ENCODE measurements around the gene PLCB3. TPM values are rescaled to one million over a fixed set of nuclear protein-coding genes. Genes with fewer than 3 reads are reported as not detected.
"Not testable (repeated sequence)": the region's sequence is repeated elsewhere in the genome, so short reads cannot be mapped to it uniquely, and the experiment has no call there.

The PLCB3 gene
- total RNA-seq, 2 donors from 2014 or later, result 86.9 to 108 TPM

DNA sequence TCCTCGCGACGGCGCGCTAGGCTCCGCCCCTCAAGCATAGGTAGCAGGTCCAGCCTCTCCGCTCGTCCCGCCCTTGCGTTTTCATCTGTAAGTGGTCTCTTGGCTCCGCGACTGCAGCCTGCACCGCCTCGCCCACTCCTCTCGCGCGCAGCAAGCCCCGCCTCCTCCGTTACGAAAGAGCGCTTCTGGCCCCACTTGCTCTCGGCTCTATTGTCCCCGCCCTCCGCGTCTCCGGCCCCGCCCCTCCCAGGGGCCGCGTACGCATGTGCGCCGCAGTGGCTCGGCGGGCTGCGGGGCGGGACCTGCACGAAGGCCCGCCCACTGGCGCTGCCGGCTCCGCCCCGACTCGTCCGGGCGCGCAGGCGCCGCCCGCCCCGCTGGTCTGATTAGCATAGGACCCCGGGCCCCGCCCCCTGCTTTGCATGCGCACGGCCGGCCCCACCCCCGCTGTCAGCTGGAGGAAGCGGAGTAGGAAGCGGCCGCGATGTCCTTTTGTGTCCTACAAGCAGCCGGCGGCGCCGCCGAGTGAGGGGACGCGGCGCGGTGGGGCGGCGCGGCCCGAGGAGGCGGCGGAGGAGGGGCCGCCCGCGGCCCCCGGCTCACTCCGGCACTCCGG, 53.9 kb downstream of the PLCB3 start, which contains the start of gene ESRRA:
Gene ESRRA (plus strand): TSS at position 450 of the 616 bp plus-strand sequence. CDS start 1,656 bp downstream, outside the sequence.
- Histone ChIP-seq H3K27ac (peak within 1 kb of the TSS; percentile 99), H3K4me1 (peaks cover 21% of the 10 kb centered on the region), H3K9ac (ENCODE audit: low read depth in 2 of 2, low read length in 2 of 2) (peak within 1 kb of the TSS; percentile 65 to 98), H3K4me3 (peak within 1 kb of the TSS; percentile 61), H3K36me3 (no peaks in the 10 kb centered on the region), H3K9me3 (no peaks in the 10 kb centered on the region), H3K27me3 (peaks cover 1% of the 10 kb centered on the region)
- TF ChIP-seq, protein P1, sequence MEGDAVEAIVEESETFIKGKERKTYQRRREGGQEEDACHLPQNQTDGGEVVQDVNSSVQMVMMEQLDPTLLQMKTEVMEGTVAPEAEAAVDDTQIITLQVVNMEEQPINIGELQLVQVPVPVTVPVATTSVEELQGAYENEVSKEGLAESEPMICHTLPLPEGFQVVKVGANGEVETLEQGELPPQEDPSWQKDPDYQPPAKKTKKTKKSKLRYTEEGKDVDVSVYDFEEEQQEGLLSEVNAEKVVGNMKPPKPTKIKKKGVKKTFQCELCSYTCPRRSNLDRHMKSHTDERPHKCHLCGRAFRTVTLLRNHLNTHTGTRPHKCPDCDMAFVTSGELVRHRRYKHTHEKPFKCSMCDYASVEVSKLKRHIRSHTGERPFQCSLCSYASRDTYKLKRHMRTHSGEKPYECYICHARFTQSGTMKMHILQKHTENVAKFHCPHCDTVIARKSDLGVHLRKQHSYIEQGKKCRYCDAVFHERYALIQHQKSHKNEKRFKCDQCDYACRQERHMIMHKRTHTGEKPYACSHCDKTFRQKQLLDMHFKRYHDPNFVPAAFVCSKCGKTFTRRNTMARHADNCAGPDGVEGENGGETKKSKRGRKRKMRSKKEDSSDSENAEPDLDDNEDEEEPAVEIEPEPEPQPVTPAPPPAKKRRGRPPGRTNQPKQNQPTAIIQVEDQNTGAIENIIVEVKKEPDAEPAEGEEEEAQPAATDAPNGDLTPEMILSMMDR (IDR thresholded peaks at IDR 0.05), result no peak
- peak; percentile 100 for DNase-seq
- intact Hi-C loops (cut with DNase I), result no loop called here

DNA sequence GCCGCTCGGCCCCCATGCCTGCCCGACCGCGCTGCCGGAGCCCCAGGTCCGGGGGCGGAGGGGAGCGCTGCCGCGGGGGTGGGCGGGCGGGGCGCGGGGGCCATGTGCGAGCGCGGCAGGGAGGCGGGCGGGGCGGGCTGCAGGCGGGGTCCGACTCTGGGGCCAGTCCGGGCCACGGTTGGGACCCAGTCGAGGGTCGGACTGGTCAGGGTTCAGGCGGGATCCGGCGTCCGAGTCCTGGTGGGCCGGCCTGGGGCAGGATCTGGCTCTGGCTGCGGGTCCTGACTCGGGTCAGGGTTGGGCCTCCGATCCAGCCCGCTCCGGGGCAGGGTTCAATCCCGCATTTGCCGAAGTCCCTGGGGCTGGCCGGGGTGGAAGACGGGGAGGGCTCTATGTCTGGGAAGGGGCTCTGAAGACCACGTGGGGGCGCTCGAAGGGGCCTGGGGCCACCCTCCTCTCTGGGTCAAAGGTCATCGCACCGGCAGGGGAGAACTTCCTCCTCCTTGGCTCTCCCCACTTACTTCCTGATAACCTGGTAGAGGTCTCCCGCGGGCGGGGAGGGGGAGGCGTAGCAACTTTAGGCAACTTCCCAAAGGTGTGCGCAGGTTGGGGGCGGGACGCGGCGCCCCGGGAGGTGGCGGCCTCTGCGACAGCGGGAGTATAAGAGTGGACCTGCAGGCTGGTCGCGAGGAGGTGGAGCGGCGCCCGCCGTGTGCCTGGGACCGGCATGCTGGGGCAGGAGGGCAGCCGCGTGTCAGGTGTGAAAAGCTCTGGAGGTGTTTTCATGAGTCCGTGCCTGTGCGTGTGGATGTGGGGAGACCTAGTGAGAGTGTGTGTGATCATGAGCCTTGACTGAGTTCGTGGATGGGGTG, 54.6 kb downstream of the PLCB3 start:
- peak; percentile 94 for DNase-seq
- peak overlapping the region; percentile 65 to 98 for H3K9ac ChIP-seq (ENCODE audit: low read depth in 2 of 2, low read length in 2 of 2)
- peak overlapping the region; percentile 85 for H3K27ac ChIP-seq
- H3K9me3 ChIP-seq, result no peaks in the 10 kb centered on the region
- H3K4me3 ChIP-seq, result peak overlapping the region; percentile 61
- intact Hi-C loops (cut with DNase I), result no loop called here
- TF ChIP-seq, protein P1 (IDR thresholded peaks at IDR 0.05), result peak; percentile 19
- no peaks in the 10 kb centered on the region for H3K27me3 ChIP-seq
- H3K36me3 ChIP-seq, result no peaks in the 10 kb centered on the region
- H3K4me1 ChIP-seq, result peaks cover 13% of the 10 kb centered on the region

DNA sequence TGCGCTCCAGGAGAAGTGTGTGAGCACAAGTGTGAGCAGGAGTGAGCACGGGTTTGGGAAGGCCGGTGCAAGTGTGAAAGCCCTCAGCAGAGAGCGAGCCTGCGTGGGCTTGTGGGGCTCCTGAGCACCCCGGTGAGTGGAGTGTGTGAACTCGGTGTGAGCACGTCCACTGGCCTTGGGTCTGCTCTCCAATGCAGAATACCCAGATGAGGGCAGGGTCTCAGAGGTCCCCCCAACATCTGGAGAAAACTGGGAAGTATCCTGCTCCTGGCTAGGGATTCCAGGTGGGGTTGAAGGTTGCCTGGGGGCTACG, 55.2 kb downstream of the PLCB3 start:
- peak overlapping the region; percentile 65 to 98 for H3K9ac ChIP-seq (ENCODE audit: low read depth in 2 of 2, low read length in 2 of 2)
- DNase-seq, result no peak
- intact Hi-C loops (cut with DNase I), result no loop called here
- no peaks in the 10 kb centered on the region for H3K9me3 ChIP-seq
- no peaks in the 10 kb centered on the region for H3K27me3 ChIP-seq
- peak overlapping the region; percentile 61 for H3K4me3 ChIP-seq
- peaks cover 13% of the 10 kb centered on the region for H3K4me1 ChIP-seq
- H3K27ac ChIP-seq, result peak overlapping the region; percentile 85
- no peaks in the 10 kb centered on the region for H3K36me3 ChIP-seq
- TF ChIP-seq, protein P1 (IDR thresholded peaks at IDR 0.05), result no peak

DNA sequence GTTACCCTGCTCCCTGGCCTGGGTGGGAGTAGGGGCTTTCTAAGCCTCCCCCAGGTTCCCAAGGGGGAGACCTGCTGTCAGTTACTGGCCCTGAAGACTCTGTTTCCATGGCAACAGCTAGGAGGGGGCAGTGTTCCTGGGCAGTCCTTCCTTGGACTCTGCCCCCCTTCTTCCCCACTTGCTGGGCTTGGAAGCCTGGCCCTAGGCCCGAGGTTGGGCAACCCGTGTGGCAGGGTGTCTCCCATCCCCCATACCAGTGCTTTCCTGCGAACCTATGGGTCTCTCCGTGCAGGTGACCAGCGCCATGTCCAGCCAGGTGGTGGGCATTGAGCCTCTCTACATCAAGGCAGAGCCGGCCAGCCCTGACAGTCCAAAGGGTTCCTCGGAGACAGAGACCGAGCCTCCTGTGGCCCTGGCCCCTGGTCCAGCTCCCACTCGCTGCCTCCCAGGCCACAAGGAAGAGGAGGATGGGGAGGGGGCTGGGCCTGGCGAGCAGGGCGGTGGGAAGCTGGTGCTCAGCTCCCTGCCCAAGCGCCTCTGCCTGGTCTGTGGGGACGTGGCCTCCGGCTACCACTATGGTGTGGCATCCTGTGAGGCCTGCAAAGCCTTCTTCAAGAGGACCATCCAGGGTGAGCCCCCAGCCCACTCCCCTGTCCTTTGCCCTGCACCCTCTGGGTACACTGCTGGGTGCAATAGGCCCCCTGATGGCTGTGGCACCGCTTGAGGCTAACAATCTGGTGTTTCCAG, 55.7 kb downstream of the PLCB3 start:
- peaks cover 13% of the 10 kb centered on the region for H3K4me1 ChIP-seq

DNA sequence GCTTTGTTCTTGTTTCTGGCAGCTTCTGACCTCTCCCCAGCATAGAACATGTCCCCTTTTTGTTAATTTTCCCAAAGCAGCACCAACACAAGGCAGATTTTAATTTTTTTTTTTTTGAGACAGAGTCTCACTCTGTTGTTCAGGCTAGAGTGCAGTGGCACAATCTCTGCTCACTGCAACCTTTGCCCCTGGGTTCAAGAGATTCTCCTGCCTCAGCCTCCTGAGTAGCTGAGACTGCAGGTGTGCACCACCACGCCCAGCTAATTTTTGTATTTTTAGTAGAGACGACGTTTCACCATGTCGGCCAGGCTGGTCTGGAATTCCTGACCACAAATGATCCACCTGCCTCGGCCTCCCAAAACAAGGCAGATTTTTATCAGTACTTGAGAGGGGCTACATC, 56.5 kb downstream of the PLCB3 start:
- Histone ChIP-seq H3K9ac (ENCODE audit: low read depth in 2 of 2, low read length in 2 of 2) (peak overlapping the region; percentile 65 to 98), H3K4me1 (peaks cover 13% of the 10 kb centered on the region)
- H3K4me3 ChIP-seq; H3K27me3 ChIP-seq; DNase-seq; H3K9me3 ChIP-seq; intact Hi-C loops (cut with DNase I); H3K36me3 ChIP-seq; H3K27ac ChIP-seq: not testable (repeated sequence)

More for the DNA sequence above, 55.7 kb downstream of the PLCB3 start:
- Histone ChIP-seq H3K27me3 (no peaks in the 10 kb centered on the region), H3K27ac (peak overlapping the region; percentile 85), H3K36me3 (no peaks in the 10 kb centered on the region), H3K4me3 (peak overlapping the region; percentile 61), H3K9ac (ENCODE audit: low read depth in 2 of 2, low read length in 2 of 2) (peak overlapping the region; percentile 65 to 98), H3K9me3 (no peaks in the 10 kb centered on the region)
- DNase-seq, result peak; percentile 62
- intact Hi-C loops (cut with DNase I), result no loop called here
- TF ChIP-seq, protein P1 (IDR thresholded peaks at IDR 0.05), result no peak
